ENCODE measurements around the gene NAALADL2.

DNA sequence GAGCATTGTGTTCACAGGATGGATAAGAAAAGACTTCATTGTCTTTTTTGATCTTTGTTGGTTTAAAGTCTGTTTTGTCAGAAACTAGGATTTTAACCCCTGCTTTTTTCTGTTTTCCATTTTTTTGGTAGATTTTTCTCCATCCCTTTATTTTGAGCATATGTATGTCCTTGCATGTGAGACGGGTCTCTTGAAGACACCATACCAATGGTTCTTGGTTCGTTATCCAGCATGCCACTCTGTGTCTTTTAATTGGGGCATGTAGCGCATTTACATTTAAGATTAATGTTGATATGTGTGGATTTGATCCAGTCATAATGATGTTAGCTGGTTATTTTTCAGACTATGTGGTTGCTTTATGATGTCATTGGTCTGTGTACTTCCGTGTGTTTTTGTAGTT is 687.0 kb downstream of the NAALADL2 start:
- no peak for TF ChIP-seq EZH2 (IDR thresholded peaks at IDR 0.05; ENCODE audit: low read depth)
- TF ChIP-seq, protein P1, sequence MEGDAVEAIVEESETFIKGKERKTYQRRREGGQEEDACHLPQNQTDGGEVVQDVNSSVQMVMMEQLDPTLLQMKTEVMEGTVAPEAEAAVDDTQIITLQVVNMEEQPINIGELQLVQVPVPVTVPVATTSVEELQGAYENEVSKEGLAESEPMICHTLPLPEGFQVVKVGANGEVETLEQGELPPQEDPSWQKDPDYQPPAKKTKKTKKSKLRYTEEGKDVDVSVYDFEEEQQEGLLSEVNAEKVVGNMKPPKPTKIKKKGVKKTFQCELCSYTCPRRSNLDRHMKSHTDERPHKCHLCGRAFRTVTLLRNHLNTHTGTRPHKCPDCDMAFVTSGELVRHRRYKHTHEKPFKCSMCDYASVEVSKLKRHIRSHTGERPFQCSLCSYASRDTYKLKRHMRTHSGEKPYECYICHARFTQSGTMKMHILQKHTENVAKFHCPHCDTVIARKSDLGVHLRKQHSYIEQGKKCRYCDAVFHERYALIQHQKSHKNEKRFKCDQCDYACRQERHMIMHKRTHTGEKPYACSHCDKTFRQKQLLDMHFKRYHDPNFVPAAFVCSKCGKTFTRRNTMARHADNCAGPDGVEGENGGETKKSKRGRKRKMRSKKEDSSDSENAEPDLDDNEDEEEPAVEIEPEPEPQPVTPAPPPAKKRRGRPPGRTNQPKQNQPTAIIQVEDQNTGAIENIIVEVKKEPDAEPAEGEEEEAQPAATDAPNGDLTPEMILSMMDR (conservative IDR thresholded peaks at IDR 0.05), result no peak
